ENCODE measurements around the gene CFAP92.

Gene CFAP92

DNA sequence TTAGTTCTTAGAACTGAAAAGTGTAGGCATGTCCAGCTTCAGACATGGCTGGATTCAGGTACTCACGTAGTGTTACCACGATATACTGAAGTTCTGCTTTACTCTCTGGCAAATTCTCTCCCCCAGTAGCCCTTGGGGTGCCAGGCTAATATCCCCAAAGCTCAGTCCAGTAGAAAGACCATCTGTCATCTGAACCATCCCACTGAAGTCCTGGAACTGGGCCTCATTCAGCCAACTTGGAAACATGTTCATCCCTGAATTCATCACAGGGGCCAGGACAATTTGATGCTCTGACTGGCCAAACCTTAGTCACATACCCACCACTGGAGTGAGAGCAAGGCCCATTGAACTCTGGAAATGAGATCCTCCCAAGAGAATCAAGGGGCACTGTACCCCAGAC is 15.4 kb upstream of the CFAP92 start (continued):
- TF ChIP-seq, protein P1, sequence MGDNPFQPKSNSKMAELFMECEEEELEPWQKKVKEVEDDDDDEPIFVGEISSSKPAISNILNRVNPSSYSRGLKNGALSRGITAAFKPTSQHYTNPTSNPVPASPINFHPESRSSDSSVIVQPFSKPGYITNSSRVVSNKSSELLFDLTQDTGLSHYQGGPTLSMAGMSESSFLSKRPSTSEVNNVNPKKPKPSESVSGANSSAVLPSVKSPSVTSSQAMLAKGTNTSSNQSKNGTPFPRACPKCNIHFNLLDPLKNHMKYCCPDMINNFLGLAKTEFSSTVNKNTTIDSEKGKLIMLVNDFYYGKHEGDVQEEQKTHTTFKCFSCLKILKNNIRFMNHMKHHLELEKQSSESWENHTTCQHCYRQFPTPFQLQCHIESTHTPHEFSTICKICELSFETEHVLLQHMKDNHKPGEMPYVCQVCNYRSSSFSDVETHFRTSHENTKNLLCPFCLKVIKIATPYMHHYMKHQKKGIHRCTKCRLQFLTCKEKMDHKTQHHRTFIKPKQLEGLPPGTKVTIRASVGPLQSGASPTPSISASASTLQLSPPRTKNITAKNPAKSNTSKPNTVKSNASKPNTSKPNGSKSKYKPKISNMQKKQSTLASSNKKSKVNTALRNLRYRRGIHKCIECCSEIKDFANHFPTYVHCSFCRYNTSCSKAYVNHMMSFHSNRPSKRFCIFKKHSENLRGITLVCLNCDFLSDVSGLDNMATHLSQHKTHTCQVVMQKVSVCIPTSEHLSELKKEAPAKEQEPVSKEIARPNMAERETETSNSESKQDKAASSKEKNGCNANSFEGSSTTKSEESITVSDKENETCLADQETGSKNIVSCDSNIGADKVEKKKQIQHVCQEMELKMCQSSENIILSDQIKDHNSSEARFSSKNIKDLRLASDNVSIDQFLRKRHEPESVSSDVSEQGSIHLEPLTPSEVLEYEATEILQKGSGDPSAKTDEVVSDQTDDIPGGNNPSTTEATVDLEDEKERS (tag by site-specific recombination; IDR thresholded peaks at IDR 0.05) = no peak
- TF ChIP-seq ZNF701 (tag by site-specific recombination; IDR thresholded peaks at IDR 0.05) = no peak
- no peak for TF ChIP-seq ZNF585B (tag by site-specific recombination; IDR thresholded peaks at IDR 0.05)
- TF ChIP-seq ZFHX2 (tag by site-specific recombination; conservative IDR thresholded peaks at IDR 0.05) = no peak
- TF ChIP-seq ZNF777 (tag by site-specific recombination; IDR thresholded peaks at IDR 0.05; ENCODE audit: borderline replicate concordance) = no peak
- no peak for TF ChIP-seq ZNF600 (tag by site-specific recombination; IDR thresholded peaks at IDR 0.05)
- no peak for TF ChIP-seq ZBTB17 (tag by site-specific recombination; IDR thresholded peaks at IDR 0.05)
- TF ChIP-seq ZNF266 (tag by site-specific recombination; IDR thresholded peaks at IDR 0.05; ENCODE audit: low read depth) = no peak

DNA sequence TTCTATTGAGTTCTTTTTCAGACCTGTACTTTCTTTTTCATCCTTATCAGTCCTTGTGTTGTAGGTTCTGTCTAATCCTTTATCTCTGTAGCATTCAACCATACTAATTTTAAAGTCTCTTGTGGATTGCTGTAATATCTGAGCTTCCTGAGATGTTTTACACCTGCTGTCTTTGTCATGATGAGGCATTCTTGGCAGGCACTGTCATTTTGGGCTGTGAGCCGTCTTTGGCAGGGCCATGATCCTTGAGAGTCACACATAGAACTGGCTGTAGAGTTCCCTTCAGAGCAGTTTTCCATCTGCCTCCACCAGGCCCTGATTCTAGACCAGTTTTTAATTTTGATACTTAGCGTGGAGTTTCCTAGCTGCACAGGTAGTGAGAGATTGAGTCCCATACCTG is 13.9 kb upstream of the CFAP92 start:
- TF ChIP-seq ZNF23 (tag by site-specific recombination; IDR thresholded peaks at IDR 0.05; ENCODE audit: borderline replicate concordance) = no peak
- TF ChIP-seq ZNF335 (tag by site-specific recombination; conservative IDR thresholded peaks at IDR 0.05) = no peak
- TF ChIP-seq ZNF114 (tag by site-specific recombination; IDR thresholded peaks at IDR 0.05) = no peak
- TF ChIP-seq, protein P2, sequence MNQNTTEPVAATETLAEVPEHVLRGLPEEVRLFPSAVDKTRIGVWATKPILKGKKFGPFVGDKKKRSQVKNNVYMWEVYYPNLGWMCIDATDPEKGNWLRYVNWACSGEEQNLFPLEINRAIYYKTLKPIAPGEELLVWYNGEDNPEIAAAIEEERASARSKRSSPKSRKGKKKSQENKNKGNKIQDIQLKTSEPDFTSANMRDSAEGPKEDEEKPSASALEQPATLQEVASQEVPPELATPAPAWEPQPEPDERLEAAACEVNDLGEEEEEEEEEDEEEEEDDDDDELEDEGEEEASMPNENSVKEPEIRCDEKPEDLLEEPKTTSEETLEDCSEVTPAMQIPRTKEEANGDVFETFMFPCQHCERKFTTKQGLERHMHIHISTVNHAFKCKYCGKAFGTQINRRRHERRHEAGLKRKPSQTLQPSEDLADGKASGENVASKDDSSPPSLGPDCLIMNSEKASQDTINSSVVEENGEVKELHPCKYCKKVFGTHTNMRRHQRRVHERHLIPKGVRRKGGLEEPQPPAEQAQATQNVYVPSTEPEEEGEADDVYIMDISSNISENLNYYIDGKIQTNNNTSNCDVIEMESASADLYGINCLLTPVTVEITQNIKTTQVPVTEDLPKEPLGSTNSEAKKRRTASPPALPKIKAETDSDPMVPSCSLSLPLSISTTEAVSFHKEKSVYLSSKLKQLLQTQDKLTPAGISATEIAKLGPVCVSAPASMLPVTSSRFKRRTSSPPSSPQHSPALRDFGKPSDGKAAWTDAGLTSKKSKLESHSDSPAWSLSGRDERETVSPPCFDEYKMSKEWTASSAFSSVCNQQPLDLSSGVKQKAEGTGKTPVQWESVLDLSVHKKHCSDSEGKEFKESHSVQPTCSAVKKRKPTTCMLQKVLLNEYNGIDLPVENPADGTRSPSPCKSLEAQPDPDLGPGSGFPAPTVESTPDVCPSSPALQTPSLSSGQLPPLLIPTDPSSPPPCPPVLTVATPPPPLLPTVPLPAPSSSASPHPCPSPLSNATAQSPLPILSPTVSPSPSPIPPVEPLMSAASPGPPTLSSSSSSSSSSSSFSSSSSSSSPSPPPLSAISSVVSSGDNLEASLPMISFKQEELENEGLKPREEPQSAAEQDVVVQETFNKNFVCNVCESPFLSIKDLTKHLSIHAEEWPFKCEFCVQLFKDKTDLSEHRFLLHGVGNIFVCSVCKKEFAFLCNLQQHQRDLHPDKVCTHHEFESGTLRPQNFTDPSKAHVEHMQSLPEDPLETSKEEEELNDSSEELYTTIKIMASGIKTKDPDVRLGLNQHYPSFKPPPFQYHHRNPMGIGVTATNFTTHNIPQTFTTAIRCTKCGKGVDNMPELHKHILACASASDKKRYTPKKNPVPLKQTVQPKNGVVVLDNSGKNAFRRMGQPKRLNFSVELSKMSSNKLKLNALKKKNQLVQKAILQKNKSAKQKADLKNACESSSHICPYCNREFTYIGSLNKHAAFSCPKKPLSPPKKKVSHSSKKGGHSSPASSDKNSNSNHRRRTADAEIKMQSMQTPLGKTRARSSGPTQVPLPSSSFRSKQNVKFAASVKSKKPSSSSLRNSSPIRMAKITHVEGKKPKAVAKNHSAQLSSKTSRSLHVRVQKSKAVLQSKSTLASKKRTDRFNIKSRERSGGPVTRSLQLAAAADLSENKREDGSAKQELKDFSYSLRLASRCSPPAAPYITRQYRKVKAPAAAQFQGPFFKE (tag by site-specific recombination; IDR thresholded peaks at IDR 0.05; ENCODE audit: borderline replicate concordance) = no peak
- TF ChIP-seq, protein P3, sequence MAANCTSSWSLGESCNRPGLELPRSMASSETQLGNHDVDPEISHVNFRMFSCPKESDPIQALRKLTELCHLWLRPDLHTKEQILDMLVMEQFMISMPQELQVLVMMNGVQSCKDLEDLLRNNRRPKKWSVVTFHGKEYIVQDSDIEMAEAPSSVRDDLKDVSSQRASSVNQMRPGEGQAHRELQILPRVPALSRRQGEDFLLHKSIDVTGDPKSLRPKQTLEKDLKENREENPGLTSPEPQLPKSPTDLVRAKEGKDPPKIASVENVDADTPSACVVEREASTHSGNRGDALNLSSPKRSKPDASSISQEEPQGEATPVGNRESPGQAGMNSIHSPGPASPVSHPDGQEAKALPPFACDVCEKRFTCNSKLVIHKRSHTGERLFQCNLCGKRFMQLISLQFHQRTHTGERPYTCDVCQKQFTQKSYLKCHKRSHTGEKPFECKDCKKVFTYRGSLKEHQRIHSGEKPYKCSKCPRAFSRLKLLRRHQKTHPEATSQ (tag by site-specific recombination; IDR thresholded peaks at IDR 0.05) = no peak
- no peak for TF ChIP-seq ZNF248 (tag by site-specific recombination; IDR thresholded peaks at IDR 0.05)
- TF ChIP-seq ZNF777 (tag by site-specific recombination; IDR thresholded peaks at IDR 0.05; ENCODE audit: borderline replicate concordance) = no peak
- Histone ChIP-seq H3K9me3 (ENCODE audit: control insufficient read depth, insufficient read depth, low read depth, low read length) (no peaks in the 10 kb centered on the region), H3K4me1 (ENCODE audit: control insufficient read depth, insufficient read depth, low read length) (no peaks in the 10 kb centered on the region), H3K27ac (ENCODE audit: extremely low read depth, low read depth, low read length) (no peak overlapping the region), H3K36me3 (ENCODE audit: control insufficient read depth in 2 of 2, insufficient read depth in 1 of 2, low read length in 2 of 2) (no peaks in the 10 kb centered on the region), H3K4me3 (ENCODE audit: low read depth, low read length) (no peak overlapping the region)
- ChIA-PET CTCF (interaction anchor here (0.6 to 1.1 kb wide), 2 partner anchors 19 to 672 kb away, joined by 3 to 5 read pairs; no protein-coding TSS in a partner anchor), POLR2A (no interaction called here)
